Ammon's horn (tissue), 1 donor: ENCODE results near the gene SLC25A22.
A peak's percentile ranks its signal among the peaks of the same experiment; 100 is the strongest.

ENCODE experiments used
- DNase-seq: peaks from one replicate; pipeline ENCODE4 v3.0.0-alpha.2; 2016; ENCODE audit warnings: low spot score

Gene SLC25A22

DNA sequence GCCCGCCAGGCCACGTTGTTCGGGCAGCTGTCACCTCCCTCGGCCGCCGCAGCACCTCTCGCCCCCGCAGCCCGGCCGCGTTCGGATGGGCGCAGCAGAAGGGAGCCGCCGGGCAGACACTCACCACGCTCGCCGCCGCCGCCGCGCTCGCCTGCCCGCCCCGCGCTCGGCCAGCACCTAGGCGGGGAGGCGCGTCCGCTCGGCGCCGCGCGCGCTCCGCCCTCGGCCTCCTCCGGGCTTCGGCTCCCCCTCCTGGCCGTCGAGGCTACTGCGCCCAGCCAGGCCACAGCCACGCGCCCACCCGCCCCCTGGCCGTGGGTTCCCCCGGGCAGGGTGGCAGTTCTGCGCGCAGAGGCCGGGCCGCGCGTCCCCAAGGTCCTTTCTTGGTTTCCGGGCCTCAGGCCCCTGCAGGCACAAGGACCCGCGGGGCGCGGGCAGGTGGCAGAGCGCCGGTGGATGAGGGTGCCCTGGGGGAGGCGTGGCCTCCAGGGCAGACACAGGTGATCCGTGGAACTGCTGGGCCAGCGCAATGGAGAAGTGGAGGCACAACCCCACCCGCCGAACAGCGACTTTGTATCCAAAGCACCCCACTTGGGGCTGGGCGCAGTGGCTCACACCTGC lies at the start of gene SLC25A22:
TSS of gene SLC25A22 (minus strand) at position 189 of the 621 bp plus-strand sequence. CDS start 3,275 bp downstream, outside the sequence.
- peak; percentile 85 for DNase-seq

DNA sequence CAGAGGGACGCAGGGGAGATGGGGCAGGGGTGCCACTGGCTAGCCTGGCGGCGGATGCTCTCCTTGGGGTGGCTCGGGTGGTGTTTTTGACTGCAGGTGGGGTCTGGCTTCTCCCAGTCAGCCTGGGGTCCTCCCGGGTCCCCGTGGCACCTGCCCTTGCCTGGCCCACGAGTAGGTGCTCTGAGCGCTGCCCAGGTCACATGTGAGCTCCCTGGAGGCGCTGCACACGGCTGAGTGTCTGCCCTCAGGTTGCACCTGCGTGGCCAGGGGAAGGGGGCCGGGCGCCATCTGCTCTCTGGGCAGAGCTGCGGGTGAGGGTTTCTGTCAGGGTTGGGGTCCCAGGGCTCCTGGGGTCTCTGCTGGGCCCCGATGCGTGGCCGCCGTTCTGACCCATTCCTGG lies 49.8 kb upstream of the SLC25A22 start:
- no peak for DNase-seq

DNA sequence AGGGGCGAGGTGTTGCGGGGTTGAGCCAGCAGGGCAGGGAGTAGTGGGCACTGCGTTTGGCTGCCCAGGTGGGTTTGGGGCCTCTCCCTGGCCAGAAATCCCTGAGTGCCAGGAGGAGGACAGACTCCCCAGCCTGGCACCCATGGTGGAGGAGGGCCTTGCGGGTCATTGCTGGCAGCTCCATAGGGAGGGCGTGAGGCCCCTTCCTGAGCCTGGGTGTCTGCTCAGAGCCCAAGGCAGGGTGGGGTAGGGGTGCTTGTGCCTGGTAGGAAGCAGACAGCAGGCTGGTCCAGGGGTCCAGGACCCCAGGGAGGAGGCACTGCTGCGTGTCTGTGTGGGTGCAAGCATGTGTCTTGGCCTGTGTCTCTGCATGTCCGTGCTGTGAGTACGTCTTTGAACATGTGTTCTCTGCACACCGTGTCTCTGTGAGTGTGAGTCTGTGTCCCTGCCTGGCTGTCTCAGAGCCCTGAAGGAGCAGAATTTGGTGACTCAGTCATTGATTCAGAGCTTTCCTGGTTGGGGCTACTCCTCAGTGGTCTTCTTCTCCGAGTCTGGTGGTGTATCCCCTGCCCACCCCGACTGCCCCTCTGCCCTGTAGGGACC lies 48.5 kb upstream of the SLC25A22 start:
- no peak for DNase-seq

DNA sequence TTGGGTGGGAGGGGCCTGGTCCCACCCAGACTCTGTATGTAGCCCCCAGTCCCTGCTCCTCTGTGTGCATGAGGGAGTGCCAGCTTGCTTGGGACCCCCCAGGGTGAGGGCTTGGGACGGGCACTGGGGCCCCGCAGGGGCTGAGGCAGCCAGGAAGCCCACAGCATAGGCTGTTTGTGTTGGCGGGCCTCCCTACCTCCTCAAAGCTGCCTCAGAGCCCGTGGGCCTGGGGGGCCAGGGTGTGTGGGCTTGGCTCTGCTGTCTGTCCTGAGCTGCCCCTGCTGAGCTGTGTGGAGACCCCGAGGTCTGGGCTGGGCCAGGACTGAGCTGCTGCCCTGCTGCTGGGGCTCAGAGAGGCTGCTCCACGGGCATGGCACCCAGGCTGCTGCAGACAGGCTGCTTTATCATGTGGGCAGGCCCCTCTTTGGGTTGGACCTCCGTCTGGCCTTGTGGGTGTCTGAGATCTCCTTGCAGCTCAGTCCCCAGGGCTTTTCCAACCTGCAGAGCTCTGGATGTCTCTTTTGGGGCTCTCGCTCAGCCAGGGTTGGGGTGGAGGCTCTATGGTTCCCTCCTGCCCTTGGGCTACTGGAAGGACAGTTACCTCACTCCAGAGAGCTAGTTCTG lies 47.9 kb upstream of the SLC25A22 start:
- DNase-seq, result no peak

DNA sequence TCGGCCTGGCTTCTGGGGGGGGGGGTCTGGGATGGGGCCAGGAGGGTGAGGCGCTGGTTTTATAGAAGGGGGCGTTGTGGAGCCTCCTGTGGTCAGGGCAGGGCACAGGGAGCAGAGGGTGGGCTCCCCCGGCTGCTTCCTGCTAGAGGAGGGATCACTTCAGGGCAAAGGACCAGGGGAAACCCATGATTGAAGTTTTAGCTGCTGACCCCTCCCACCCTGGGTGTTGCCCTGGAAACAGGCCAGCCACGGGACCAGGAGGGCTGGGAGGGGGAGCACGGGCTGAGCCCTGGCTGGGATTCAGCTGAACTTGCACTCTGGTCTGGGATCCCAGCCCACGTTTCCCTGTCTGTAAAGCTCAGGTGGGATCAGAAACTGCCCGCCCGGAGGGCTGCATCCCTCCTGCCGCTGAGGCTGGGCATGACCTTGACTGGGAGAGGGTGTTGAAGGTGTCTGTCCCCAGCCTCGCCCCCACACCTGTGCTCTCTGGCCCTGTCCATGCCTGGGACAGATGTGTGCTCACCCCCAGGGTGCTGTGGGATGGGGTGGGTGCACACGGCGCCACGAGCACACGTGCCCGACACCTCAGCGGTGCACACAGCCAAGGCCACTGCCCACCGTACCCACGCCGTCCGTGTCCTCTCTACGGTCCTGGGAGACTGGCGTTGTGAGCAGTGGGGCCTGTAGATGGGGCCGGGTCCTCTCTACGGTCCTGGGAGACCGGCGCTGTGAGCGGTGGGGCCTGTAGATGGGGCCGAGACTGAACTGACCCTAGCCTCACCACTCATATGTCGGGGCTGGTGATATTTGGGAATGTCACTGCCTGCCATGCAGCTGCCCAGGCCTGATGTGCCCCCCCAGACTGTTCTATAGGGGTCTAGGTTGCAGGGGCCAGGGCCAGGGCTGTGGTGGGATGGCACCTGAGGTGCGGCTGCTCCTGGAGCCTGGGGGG lies 46.9 kb upstream of the SLC25A22 start:
- peak; percentile 57 for DNase-seq

DNA sequence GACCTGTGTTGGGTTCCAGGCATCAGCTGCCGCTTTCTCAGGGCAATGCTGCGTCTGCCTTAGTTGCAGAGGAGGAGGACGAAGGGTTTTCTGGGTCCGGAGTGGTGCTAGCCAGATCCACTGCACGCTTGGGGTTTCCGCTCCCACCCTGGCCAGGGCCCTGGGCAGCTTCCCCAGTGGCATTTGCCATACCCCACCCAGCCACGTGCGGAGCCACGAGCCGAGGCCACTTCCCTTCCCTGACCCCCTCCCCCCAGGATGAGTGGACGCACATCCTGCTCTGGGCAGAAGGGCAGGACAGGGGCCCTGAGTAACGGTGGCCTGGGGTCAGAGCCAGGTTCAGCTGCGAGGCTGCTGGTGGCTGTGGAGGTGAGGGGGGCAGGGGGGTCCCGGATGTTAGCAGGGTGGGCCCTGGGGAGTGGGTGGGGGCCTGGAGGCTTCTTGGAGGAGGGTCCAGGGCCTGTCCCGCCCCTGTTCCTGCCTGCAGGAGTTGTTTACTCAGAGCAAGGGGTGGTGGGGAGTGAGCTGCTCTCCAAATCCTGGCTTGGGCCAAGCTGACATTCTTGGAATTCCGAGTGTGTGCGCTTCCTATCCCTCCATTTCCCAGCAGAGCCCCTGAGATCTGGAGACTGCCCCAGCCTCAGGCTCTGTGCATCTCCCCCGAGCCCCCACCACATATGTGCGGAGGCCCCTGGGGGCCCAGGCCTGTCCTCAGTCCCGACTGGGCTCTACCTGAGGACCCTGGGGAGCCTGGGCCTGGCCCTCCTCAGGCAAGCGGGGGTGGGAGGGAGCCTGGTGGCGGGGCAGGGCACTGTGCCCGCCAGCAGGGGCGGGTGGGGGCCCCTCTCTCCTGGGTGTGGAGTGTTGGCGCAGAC lies 46.0 kb upstream of the SLC25A22 start:
- no peak for DNase-seq

DNA sequence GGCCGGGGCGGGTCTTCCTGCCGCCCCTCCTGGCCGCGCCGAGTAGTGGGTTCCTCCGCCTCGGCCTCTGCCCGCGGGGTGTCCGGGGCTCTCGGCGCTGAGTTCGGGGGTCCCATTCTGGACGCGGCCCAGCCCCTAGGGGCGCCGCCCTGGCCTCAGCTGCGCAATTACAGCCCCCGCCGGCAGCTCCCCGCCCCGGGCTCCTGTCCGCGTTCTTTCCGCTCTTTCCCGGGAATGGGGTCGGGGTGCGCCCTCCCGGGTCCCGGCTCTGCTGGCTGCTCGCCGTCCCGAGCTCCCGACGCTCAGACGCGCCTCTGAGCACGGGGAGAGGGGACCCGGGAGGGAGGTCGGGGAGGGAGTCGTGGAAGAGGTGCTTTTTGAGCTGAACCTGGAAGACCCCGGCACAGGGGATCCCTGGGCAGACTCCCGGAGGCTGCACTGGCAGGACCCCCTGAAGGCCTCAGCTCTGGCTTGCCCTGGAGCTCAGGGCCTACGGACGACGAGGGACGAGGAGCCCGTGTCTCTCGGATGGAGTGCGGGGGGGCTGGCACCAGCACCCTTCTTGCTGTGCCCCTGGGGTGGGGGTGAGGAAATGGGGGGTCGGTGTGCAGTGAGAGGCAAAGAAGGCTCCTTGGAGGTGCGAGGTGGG lies 45.1 kb upstream of the SLC25A22 start:
- no peak for DNase-seq

DNA sequence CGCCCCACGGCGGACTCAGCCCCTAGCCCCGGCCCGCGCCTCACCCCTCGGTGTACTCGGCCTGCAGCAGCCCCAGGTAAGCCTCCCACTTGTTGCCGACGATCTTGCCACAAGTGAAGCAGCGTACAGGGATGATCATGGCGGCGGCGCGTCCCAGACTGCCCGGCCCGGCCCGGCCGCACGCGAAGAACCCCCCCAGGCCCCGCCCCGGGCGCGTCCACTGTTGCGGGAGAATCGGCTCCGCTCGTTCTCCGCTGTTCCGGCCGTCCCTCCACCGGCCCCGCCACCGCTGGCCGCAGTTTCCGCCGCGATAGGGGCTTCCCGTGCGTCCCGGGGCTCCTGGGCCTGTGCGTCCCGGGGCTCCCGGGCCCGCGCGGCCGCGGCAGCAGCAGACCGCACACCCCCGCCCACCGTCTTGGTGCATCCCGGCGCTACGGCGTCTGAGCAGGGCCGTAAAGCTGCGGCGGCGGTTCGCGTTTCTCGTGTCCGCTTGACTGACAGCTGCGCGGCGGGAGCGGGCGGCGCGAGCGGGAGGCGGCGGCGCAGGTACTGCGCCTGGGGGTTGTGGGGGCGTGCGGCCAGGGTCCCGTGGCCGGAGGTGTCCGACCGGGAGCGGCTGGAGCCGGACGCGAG lies 44.4 kb upstream of the SLC25A22 start, which contains the start of the genes POLR2L and TSPAN4:
TSS of gene POLR2L (minus strand) at position 160 of the 633 bp plus-strand sequence. CDS start at position 139, 21 bp downstream.
TSS of gene TSPAN4 (plus strand) at position 483 of the 633 bp plus-strand sequence. CDS start 7,453 bp downstream, outside the sequence.
- DNase-seq, result peak; percentile 88

DNA sequence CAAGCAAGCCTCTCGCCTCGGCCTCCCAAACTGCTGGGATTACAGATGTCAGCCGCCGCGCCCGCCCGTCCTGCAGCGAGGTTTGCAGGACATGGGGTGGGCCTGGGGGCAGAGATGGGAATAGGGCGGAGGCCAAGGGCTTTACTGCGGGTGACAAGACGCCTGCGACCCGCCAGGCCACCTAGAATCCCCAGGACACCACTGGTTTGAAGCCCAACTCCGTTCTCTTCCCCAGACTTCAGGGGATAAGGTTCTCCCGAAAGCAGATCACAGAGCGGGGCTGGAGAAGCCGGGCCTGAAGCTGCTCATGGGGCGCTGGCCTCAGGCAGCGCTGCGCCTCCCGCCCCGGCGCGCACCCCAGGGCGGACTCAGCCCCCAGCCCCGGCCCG lies 43.9 kb upstream of the SLC25A22 start:
- DNase-seq, result no peak

DNA sequence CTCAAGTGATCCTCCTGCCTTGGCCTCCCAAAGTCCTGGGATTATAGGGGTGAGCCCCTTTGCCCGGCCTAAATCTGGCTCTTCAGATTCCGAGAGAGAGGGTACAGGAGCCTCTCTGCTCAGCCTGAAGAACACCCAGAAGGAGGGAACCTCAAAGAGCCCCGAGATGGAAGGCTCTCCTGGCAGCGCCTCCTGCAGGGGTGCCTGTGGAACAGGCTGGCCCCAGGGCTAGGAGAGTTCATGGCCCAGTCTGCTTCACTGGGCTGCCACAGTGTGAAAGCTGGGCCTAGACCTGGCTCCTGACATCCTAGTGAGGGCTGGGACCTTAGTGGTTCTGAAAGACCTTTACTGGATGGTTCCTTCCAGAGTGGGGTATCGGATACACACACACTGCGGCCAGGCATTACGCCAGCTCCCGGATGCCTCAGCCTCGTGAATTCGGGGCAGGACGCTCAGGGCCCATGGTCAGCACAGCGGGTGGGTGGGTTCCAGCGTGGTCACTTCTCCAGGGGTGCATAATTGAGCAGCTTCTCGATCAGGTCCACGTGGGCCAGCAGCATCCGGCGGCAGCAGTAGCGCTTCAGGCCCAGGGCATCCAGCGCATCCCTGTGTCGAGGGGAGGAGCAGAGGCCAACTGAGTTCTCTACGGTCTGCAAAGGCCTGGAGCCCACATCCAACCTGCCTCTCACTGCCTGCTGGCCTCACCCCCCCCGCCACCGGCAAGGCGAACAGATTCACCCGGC lies 42.0 kb upstream of the SLC25A22 start:
- no peak for DNase-seq

DNA sequence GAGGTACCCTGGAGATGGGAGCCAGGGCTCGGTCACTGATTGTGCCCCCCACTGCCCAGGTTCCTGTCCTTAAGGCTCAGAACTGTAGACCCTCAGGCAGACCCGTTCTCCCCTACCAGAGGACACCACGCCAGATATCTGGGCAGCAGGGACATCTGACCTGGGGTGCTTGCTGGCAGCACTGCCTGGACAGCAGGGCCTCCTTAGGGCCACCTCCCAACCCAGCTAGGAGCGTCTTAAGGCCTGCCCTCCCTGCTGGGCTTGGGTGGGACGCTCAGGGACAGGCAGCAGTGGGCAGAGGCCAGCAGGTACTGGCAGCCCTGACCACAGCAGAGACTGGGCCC lies 41.2 kb upstream of the SLC25A22 start:
- no peak for DNase-seq

DNA sequence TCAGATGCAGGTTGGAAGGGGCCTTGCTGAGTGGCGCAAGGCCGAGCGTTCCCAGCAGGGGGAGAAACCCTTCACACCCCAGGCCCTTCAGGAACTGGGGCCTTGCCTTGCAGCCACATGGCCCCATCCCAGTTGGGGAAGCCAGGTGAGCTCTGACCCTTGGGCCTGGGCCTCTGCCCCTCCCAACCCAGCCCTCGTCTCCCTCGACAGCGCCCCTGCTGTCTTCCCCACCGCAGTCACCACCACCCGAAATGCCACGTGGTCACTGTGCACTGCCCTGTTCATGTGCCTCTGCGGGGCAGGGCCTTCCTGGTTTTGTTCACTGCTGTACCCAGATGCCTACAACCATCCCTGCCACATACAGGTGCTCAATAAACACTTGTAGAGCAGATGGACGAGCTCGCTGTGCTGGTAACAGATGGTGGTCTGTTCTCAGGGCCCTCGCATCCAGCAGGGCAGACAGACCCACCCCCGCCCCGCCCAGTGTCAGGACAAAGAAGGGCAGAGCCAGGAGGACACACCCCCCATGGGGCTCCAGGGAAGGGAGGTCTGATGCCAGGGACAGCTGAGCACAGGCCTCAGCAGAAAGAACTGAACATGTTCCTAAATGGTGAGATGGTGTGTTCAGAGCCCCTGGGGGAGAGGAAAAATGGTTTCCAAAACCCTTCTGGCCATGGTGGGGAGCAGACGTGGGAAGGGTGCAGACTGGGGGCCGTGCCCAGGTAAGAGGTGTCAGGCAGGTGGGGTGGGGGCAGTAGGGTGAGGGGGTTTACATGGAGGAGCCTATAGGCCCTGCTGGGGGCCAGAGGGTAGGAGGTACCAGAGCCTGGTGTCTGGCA lies 40.6 kb upstream of the SLC25A22 start:
- no peak for DNase-seq

DNA sequence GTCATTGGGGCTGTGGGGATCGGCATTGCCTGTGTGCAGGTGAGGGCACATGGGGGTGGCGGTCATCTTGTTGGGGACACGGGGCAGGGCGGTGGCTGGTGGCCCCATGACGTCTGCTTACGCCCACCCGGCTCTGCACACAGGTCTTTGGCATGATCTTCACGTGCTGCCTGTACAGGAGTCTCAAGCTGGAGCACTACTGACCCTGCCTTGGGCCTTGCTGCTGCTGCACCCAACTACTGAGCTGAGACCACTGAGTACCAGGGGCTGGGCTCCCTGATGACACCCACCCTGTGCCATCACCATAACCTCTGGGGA lies 39.9 kb upstream of the SLC25A22 start:
- no peak for DNase-seq

DNA sequence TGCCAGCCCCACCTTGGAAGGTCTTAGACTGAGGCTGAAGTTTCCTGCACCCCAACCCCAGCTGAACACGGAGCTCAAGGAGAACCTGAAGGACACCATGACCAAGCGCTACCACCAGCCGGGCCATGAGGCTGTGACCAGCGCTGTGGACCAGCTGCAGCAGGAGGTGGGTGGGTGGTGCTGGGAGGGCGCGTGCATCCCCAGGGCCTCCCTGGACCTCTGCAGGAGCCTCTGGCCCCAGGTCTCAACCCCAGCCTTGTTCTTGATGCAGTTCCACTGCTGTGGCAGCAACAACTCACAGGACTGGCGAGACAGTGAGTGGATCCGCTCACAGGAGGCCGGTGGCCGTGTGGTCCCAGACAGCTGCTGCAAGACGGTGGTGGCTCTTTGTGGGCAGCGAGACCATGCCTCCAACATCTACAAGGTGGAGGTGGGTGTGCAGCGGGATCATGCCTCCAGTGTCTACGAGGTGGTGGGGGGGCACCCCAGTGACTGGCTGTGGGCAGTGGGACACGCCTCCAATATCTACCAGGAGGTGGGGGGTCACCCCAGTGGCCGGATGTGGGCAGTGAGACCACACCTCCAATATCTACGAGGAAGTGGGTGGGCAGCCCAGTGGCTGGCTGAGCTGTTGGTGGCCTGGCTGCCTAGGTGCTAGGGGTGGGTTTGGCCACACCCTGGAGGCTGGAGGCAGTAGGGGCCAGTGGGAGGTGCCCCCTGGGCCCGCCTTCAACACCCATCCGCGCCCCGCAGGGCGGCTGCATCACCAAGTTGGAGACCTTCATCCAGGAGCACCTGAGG lies 39.3 kb upstream of the SLC25A22 start:
- no peak for DNase-seq

DNA sequence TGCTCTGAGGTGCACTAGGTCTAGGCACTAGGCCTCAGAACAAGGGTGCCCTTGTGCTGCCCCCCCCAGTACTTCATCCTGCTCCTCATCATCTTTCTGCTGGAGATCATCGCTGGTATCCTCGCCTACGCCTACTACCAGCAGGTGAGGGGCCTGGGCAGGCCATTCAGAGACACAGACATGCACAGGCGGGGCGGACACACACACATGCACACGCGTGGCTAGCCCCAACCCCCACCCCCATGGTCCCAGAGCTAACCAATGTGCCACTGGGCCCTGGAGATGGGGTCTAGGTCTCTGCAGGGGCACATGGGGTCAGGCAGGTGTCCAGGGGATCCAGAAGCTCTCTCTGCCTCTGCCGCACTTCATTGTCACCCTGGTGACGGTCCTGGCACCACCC lies 38.6 kb upstream of the SLC25A22 start:
- no peak for DNase-seq

DNA sequence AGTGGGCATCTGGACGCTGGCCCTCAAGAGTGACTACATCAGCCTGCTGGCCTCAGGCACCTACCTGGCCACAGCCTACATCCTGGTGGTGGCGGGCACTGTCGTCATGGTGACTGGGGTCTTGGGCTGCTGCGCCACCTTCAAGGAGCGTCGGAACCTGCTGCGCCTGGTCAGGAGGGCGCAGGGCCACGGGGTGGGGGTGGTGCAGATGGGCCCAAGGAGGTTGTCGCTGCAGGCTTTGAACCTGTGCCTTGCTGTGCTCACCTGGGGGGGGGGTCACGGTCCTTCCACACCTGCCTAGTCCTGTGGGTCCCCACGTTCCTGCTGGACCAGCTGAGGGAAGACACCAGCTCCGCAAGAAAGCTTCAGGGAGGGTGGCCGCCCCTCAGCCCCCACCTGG lies 38.2 kb upstream of the SLC25A22 start:
- no peak for DNase-seq

DNA sequence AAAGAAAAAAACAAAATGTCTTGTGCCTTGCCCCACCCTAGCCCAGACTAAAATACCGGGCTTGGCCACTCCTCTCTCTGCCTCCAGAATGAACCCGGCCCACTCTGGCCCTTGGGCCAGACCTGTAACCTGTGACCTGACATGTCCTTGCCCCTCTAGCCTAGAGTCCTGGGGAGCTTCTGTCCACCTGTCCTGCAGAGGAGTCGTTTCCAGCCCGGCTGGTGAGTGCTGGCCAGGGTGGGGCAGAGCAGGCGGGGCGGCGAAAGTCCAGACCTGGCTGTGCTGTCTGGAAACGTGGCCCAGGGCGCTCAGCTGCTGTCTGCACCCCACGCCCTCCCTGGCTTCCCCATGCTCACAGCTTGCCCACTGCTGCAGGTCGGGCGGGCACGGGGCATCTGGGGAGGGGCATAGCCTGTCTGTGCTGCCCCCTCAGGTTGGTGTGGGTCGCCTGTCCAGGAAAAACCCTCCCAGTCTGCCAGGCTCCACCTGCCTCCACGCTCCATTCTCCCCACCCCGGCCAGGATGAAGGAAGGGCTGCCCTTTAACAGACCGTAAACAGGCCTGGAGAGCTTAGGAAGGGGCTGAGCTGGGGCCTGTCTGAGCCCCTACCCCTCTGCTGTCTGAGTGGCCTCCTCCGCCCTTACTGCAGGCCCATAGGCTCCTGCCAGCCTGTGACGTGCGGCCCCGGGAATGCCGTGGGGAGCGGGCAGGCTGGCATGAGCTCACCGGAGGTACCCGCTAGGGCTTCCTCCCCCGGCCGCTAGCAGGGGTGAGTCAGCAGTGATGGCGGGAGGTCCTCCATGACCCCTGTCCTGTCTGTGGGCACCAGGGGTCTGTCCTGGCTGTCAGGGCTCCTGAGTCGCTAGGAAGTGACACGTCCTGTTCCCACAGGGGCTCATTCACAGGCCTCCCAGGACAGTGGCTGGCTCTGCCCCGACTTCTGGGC lies 36.6 kb upstream of the SLC25A22 start:
- peak; percentile 56 for DNase-seq
